HG03103 (cell line): Measurements from ENCODE around the gene PLXNA4.

Experiments
- ATAC-seq: cut with Tn5 transposase; IDR thresholded peaks from one replicate; pipeline ENCODE4 v1.9.1; 2021; ENCODE audit warnings: low read depth; ENCODE audit not compliant: unreplicated experiment

Gene PLXNA4

GRCh38 chr7:132564849-132565248 is 11.4 kb downstream of the PLXNA4 start:
- ATAC-seq, result no peak

DNA sequence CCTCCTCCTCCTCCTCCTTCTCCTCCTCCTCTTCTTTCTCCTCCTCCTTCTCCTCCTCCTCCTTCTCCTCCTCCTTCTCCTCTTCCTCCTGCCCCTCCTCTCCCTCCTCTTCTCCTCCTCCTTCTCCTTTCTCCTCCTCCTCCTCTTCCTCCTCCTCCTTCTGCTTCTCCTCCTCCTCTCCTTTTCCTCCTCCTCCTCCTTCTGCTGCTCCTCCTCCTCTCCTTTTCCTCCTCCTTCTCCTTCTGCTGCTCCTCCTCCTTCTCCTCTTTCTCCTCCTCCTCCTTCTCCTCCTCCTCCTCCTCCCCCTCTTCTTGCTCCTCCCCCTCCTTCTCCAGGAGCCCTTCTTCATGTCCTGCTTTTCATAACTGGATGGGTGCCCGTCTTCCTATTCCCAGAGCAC is 12.2 kb downstream of the PLXNA4 start:
- ATAC-seq, result no peak

DNA sequence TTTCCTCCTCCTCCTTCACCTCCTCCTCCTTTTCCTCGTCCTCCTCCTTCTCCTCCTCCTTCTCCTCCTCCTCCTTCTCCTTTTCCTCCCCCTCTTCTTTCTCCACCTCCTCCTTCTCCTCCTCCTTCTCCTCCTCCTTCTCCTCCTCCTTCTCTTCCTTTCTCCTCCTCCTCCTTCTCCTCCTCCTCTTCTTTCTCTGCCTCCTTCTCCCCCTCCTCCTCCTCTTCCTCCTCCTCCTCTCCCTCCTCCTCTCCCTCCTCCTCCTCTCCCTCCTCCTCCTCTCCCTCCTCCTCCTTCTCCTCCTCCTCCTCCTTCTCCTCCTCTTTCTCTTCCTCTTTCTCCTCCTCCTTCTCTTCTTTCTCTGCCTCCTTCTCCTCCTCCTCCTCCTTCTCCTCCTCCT is 13.6 kb downstream of the PLXNA4 start:
- no peak for ATAC-seq

- no peak for ATAC-seq
Measured at GRCh38 chr7:132561763-132562162, 14.5 kb downstream of the PLXNA4 start.

- no peak for ATAC-seq
Measured at GRCh38 chr7:132560825-132561529, 15.3 kb downstream of the PLXNA4 start.

DNA sequence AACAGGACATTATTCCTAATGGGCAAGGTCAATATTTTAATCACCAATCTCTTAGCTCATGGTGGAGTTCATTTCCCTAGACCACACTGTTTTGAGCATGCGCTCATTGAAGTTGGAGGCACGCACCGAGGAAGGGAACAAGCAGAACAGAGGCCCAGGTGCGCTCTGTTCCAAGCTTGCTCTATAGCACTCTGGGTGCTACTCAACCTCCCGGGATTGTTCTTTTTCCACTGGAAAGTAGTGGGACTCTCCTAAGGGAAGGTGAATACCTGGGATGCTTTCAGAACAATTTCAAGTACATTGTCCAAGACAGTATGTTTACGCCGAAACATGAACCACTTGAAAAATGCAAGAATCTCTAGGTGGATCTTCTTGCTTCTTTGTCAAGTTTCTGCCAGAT is 16.2 kb downstream of the PLXNA4 start:
- no peak for ATAC-seq

DNA sequence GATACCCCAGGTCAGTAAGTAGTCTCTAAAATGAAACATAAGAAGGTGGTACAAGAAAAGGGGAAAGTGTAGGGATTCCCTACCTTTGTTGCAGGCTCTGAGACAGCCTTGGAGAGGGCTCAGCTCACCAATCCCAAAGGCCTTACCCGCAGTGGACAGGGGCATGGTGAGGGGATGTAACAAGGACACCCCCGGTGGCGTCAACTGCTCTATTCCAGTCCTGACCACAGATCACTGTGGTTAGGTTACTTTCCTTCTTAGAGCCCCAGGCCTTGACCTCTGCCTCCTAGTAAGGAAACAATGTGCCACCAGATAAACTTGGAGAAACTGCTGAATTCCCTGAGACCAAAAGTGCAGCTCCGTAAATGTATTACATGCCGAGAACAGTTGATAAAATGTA is 17.5 kb downstream of the PLXNA4 start:
- no peak for ATAC-seq

- no peak for ATAC-seq
Measured at GRCh38 chr7:132557489-132558044, 18.7 kb downstream of the PLXNA4 start.

GRCh38 chr7:132554446-132554845 is 21.8 kb downstream of the PLXNA4 start:
- no peak for ATAC-seq

GRCh38 chr7:132553031-132553430 is 23.2 kb downstream of the PLXNA4 start:
- ATAC-seq, result no peak

DNA sequence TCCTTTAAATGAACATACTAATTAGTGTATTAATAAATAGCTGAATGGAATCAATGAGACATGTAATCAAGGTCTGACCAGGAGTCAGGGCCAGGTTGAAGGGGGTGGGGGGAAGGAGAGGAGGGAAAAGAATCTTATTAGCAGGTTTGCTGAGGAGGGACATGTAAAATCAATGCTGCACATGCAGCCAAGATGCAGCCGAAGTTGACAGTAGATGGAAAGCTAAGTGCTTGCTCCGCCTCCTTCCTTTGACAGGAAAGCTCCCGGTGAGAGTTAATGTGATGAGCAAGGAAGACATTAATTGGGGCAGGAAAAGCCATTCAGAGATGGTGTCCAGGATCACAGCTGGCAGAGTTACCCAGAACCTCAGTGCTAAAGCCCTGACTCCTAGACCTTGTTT is 24.4 kb downstream of the PLXNA4 start:
- no peak for ATAC-seq

GRCh38 chr7:132551439-132551838 is 24.8 kb downstream of the PLXNA4 start:
- no peak for ATAC-seq

- no peak for ATAC-seq
Measured at GRCh38 chr7:132548489-132549078, 27.7 kb downstream of the PLXNA4 start.

DNA sequence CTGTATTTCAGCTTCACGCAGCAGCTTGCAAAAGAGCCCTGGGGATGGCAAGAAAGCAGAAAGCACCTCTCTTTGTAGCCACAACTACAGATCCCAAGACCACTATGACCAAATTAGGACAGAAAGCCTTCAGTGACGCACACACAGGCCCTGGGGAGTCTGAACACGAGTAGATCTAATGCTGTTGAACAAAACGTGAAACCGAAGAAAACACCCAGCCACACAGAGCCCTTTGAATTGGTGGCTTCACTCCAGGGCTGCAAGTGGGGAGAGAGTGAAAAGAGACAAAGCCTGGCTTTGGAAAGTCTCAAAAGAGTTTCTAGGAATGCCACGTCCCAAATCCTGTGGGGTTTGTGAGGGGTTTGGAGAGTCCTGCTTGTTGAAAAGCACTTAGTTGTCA is 28.4 kb downstream of the PLXNA4 start:
- ATAC-seq, result no peak

DNA sequence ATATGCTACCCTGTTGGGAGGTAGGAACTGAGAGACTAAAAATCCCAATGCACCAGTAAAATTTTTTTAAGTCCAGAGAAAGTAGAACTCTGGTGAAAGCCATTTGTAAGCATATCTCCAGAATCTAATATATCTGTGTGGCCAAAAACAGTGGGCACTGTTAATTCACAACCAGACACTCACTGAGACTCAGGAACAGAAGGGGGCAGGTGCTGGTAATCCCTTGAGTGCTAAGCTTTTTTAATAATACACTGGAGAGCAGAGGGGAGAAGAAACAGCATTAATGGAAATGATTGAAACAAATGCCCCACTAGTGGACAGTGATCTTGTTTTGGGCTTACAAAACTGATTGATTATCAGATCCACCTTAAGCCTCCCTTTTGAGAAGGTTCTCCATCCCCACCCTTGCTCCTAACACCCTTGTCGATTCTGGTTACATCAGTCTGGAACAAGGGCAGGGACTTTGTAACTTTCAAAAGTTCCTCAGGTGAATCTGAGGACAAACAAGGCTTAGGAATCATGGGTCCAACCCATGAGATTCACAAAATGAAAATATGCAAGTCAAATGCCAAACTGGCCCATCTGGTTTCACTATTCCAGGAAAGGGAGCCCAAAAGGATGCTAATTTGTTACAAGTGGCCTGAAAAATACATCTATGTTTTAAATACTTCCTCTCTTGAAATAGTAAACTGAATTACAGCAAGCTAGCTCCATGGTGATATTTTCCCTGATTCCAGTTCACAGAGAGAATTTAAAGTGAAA is 29.7 kb downstream of the PLXNA4 start:
- ATAC-seq, result no peak

GRCh38 chr7:132545756-132546155 is 30.5 kb downstream of the PLXNA4 start:
- ATAC-seq, result no peak

DNA sequence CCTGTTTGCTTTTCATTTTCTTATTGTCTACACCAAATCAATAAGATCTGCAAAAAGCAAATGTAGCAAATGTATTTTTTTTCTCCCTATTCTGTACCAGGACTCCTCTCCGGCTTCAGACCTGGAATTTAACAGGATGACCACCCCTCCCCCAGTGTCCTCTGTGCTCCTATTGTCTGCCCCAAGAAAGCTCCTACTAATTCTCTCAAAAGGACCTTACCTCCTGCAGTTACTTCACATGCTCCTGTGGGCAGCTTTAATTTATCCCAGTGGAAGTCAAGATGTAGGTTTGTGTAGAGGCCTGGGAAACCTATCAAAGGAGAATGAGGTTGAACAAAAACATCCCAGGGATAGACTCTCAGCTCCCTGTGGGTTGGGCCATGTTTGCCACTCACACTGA is 31.3 kb downstream of the PLXNA4 start:
- ATAC-seq, result no peak

GRCh38 chr7:132544025-132544424 is 32.2 kb downstream of the PLXNA4 start:
- ATAC-seq, result no peak

- ATAC-seq, result no peak
Measured at GRCh38 chr7:132542895-132543294, 33.4 kb downstream of the PLXNA4 start.

GRCh38 chr7:132541656-132542055 is 34.6 kb downstream of the PLXNA4 start:
- ATAC-seq, result no peak

DNA sequence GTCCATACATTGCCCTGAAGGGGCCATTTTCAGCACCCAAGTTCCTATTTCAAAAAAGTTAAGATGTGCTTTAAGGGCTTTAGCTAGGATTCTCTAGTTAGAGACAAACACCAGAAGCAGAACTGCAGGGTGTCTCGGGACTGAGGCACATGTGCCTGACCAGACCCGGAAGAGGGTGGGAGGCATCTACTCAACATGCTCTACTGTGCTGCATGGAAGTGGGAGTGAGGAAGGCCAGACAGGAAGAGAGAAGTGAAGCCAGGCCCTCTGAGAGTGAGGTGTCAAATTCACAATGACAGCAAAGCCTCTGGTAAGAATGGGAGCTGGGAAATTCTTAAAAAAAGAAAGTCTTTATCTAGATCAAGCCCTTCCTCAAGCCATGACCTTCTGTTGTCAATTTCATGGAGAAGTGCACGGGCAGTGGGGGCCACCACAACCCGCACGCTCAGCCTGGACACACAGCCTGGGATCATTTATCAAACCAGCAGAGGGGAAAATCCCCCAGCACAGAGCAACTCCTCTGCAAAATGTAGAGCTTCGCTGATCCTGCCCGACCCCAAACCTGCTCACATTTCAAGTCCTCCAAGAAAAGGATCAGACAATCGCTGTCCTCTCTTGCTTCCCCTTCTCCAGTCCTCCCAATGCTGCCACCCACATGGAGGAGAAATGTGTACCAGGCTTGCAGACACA is 38.7 kb downstream of the PLXNA4 start:
- no peak for ATAC-seq
